GM19452 (cell line): Measurements from ENCODE around the gene RPTOR.

Experiments used
- ATAC-seq: cut with Tn5 transposase; IDR thresholded peaks from one replicate; pipeline ENCODE4 v1.9.1; 2021; ENCODE audit not compliant: unreplicated experiment

Gene RPTOR

GRCh38 chr17:80774146-80774545, 229.5 kb downstream of the RPTOR start:
- ATAC-seq: no peak

GRCh38 chr17:80774643-80775281, 230.1 kb downstream of the RPTOR start:
- ATAC-seq: no peak

GRCh38 chr17:80775863-80776262, 231.2 kb downstream of the RPTOR start:
- ATAC-seq: no peak

GRCh38 chr17:80777274-80777673, 232.6 kb downstream of the RPTOR start:
- ATAC-seq: no peak

GRCh38 chr17:80778716-80779115, 234.1 kb downstream of the RPTOR start:
- no peak for ATAC-seq

- ATAC-seq: no peak
Measured at GRCh38 chr17:80779336-80779735, 234.7 kb downstream of the RPTOR start.

- ATAC-seq: no peak
Measured at GRCh38 chr17:80779961-80780380, 235.3 kb downstream of the RPTOR start.

GRCh38 chr17:80780381-80781198, 236.0 kb downstream of the RPTOR start:
- ATAC-seq: no peak

- ATAC-seq: no peak
Measured at GRCh38 chr17:80781211-80781610, 236.6 kb downstream of the RPTOR start.

- no peak for ATAC-seq
Measured at GRCh38 chr17:80781807-80782277, 237.2 kb downstream of the RPTOR start.

GRCh38 chr17:80782536-80783427, 238.1 kb downstream of the RPTOR start:
- no peak for ATAC-seq

GRCh38 chr17:80783486-80783885, 238.8 kb downstream of the RPTOR start:
- ATAC-seq: no peak

GRCh38 chr17:80783971-80784370, 239.3 kb downstream of the RPTOR start:
- ATAC-seq: no peak

GRCh38 chr17:80785477-80786178, 241.0 kb downstream of the RPTOR start:
- ATAC-seq: no peak

- ATAC-seq: no peak
Measured at GRCh38 chr17:80786470-80786869, 241.8 kb downstream of the RPTOR start.

GRCh38 chr17:80786887-80787286, 242.2 kb downstream of the RPTOR start:
- no peak for ATAC-seq

- ATAC-seq: no peak
Measured at GRCh38 chr17:80787881-80788280, 243.2 kb downstream of the RPTOR start.

GRCh38 chr17:80789356-80789902, 244.8 kb downstream of the RPTOR start:
- ATAC-seq: no peak

GRCh38 chr17:80790021-80790765, 245.6 kb downstream of the RPTOR start:
- ATAC-seq: peak; percentile 69
